Measurements from ENCODE around the gene HCAR3.
"Not testable (repeated sequence)": the region's sequence is repeated elsewhere in the genome, so short reads cannot be mapped to it uniquely, and the experiment has no call there.

DNA sequence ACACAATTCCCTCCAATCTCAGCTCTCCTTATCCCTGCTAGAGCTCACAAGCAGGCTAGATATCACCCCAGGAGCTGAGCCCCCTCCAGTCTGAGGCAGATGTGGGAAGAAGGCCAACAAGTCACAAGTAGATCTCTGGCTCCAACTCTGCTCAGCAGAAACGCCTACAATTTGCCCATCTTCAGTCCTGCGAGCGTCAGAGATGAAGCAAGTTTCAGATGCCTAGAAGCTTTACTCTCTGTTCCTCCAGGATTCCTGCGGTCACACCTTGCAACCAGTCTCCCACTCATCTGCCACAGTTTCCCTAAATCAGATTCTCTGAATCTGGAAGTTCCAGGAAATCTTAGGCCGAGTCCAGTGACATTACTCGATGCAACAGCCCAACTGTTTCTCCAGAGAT lies 1.4 kb downstream of the HCAR3 start:
- TF ChIP-seq, protein P1, sequence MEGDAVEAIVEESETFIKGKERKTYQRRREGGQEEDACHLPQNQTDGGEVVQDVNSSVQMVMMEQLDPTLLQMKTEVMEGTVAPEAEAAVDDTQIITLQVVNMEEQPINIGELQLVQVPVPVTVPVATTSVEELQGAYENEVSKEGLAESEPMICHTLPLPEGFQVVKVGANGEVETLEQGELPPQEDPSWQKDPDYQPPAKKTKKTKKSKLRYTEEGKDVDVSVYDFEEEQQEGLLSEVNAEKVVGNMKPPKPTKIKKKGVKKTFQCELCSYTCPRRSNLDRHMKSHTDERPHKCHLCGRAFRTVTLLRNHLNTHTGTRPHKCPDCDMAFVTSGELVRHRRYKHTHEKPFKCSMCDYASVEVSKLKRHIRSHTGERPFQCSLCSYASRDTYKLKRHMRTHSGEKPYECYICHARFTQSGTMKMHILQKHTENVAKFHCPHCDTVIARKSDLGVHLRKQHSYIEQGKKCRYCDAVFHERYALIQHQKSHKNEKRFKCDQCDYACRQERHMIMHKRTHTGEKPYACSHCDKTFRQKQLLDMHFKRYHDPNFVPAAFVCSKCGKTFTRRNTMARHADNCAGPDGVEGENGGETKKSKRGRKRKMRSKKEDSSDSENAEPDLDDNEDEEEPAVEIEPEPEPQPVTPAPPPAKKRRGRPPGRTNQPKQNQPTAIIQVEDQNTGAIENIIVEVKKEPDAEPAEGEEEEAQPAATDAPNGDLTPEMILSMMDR (IDR thresholded peaks at IDR 0.05) = not testable (repeated sequence)
- TF ChIP-seq, protein P2, sequence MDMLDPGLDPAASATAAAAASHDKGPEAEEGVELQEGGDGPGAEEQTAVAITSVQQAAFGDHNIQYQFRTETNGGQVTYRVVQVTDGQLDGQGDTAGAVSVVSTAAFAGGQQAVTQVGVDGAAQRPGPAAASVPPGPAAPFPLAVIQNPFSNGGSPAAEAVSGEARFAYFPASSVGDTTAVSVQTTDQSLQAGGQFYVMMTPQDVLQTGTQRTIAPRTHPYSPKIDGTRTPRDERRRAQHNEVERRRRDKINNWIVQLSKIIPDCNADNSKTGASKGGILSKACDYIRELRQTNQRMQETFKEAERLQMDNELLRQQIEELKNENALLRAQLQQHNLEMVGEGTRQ (IDR thresholded peaks at IDR 0.05) = not testable (repeated sequence)
- TF ChIP-seq POLR2A (IDR thresholded peaks at IDR 0.05; ENCODE audit: low read length); ZNF302 (CRISPR knock-in tag; IDR thresholded peaks at IDR 0.05); BHLHE40 (IDR thresholded peaks at IDR 0.05; ENCODE audit: low read depth, low read length): not testable (repeated sequence)
- TF ChIP-seq, protein P3, sequence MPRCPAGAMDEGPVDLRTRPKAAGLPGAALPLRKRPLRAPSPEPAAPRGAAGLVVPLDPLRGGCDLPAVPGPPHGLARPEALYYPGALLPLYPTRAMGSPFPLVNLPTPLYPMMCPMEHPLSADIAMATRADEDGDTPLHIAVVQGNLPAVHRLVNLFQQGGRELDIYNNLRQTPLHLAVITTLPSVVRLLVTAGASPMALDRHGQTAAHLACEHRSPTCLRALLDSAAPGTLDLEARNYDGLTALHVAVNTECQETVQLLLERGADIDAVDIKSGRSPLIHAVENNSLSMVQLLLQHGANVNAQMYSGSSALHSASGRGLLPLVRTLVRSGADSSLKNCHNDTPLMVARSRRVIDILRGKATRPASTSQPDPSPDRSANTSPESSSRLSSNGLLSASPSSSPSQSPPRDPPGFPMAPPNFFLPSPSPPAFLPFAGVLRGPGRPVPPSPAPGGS (IDR thresholded peaks at IDR 0.05) = not testable (repeated sequence)
